Limb (tissue), 2 donors: ENCODE data around the gene IMMP2L.

ENCODE experiments used
- DNase-seq, 2 donors: peaks; one replicate each; pipeline ENCODE4 v3.0.0-alpha.2; 2016; ENCODE audit errors: extremely low spot score in 2 of 2

IMMP2L gene

GRCh38 chr7:110650328-110650727 is 912.0 kb downstream of the IMMP2L start:
- no peak for DNase-seq

DNA sequence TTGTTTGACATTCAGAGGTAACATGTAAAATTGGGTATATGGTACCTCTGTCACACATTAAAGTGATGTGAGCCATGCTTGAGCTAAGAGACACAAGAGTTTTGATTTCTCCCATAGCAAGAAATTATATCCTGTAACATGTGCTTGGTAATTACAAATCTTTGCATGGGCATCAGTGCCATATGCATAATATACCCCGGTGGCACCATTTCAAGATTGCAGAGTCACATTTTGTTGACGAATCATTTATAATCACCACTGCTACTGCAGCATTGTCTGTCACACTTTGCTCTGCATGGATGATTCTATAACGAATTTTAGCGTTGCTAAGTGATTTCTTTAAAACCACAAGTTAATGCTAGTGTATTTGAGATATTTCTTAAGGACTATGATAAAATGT is 915.0 kb downstream of the IMMP2L start:
- no peak for DNase-seq

DNA sequence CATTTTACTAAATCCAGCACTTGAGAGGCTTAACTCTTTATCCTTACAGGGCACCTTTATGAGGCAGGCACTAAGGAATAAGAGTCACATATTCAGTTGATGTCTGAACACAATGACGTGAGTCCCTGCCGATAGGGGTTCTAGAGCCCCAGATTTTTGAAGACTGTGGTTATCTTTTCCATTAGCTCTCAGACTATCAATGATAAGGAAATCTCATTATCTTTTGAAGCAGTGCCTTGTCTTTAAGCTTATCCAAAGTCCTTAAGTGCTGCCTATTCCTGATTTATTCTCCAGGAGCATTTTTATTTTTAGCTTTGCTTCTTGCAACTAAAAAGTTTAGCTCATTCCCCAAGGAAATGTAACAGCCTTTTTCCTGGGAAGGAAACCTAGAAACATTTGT is 915.5 kb downstream of the IMMP2L start:
- DNase-seq = no peak

DNA sequence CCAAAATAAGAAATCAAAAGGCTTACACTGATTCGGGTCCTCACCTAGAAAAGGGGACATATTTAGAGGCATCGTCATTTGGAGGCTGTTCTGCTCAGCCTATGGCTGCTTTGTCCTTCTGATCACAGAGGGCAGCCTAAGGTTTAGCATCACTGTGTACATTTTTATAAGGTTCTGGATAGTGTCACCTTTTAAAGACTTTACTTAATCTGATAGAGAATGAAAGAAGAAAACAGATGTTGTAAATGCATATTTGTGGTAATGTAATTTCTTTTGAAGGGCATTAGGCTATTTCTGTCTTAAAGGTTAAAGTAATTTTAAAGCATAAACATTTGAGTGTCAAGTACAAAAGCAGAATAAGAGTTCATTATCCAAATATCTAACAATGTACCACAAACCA is 916.7 kb downstream of the IMMP2L start:
- no peak for DNase-seq

DNA sequence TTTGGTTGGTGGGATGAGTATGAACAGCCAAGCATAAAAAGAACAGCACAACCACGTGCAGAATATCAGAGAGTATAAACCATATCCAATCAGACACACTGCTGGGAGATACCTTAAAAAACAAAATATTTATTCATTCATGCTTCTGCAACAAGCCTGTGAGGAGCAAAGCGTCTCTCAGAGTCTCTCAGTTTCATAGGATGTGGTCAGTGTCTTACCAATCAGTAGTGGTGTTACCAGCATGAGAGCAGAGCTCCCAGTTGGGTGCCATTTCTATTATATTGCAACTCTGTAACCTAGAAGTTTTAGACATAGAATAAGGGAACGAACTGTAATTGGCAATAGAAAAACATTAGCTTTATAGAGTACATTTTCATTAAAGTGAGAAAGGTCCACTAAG is 917.2 kb downstream of the IMMP2L start:
- DNase-seq = no peak

DNA sequence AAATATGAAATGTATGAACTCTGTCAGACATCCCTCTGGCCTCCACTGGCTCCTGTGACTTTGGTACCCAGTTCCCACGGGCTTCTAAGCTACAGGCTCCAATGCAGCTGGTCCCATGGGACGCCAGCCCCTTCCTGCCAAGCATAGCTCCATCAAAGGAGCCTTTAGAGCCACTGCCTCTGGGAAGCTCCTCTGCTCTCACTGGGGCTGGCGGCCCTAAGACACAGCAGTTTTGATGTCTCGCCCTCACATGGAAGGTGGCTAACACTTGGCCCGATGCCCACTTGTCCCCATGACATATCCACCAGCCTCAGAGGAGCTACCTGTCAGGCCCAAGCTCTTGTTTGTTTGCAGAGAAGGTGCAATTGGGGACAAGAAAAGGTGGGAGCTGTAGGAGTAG is 925.0 kb downstream of the IMMP2L start:
- no peak for DNase-seq

DNA sequence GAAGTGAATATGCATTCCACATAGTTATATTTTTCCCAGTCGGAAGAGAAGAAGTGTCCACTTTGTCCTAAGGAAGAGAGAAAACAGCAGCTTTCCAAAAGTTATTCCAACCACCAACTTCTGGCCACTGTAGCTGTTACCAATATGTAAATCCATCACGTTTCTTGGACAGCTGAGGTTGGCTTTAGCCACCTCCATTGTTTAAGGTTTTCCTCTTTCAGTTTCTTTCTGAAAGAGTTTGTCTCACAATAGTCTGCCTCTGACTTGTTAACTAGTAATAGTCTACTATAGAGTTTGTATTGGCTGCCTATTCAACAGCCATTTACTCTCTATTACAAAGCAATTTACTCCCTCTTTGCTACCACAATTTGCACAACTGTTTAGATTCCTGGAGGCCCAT is 929.0 kb downstream of the IMMP2L start:
- no peak for DNase-seq

GRCh38 chr7:110626414-110626813 is 935.9 kb downstream of the IMMP2L start:
- no peak for DNase-seq

DNA sequence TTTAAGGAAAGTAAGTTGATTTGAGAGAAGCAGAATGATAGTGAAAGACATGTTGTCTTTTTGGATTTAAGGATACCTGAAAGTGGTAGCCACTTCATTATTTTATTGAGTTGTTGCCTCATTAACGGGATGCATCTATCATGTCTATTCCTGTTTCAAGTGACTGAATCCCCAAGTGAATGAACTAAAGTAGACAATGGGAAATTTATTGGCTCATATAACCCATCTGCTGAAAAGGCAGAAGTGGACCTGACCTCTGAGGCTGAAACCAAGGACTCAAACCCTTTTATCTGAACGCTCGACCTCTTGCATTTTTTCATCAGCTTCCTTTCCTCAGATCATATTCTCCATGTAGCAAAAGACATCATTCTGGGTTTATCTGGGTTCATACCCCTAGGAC is 937.0 kb downstream of the IMMP2L start:
- DNase-seq = no peak

- DNase-seq = no peak
These were observed 938.9 kb downstream of the IMMP2L start for GRCh38 chr7:110623436-110623835.

DNA sequence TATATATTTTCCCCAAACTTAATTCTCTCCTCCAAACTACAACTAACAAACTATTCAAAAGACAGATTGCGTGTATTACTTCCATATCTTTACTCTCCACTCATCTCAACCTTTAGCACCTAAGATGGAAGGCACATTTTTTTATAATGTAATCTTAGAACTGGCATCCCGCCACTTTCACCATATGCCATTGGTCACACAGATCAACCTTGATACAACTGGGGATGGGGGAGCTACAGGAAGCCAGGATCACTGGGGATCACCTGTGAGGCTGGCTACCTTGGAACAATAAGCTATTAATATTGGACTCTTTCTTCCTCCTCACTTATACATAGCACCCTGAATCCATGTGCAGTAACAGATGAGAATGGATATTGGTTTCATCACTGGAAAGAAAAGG is 941.0 kb downstream of the IMMP2L start:
- DNase-seq = no peak

GRCh38 chr7:110620110-110620735 is 942.1 kb downstream of the IMMP2L start:
- DNase-seq = no peak
